Activated CD4-positive, alpha-beta T cell treated with anti-CD3 and anti-CD28 coated beads, Interleukin-2, Interleukin-6, amounts not matched to agents 100 ng/mL and 50 ng/mL, durations not matched to agents 16 hours and 8 hours (primary cell): ENCODE measurements around the gene SEC14L5.
"Not testable (repeated sequence)": the region's sequence is repeated elsewhere in the genome, so short reads cannot be mapped to it uniquely, and the experiment has no call there.

Experiments used
- DNase-seq: peaks from one replicate; pipeline ENCODE4 v3.0.0-alpha.2; 2020

The SEC14L5 gene

DNA sequence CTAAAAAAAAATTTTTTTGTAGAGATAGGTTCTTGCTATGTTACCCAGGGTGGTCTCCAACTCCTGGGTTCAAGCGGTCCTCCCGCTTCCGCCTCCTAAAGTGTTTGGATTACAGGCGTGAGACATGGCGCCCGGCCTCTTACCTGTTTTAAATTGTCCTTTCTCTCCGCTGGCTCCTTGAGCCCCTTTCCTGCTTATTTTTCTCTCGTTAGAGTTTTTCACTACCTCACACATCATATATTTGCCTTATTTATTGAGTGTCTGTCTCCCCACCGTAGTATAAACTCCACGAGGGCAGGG is 760 bp upstream of the SEC14L5 start:
- DNase-seq, result no peak

- no peak for DNase-seq
These were observed 644 bp downstream of the SEC14L5 start for GRCh38 chr16:4958510-4959438.

GRCh38 chr16:4960579-4960978 is 2.4 kb downstream of the SEC14L5 start:
- DNase-seq, result no peak

DNA sequence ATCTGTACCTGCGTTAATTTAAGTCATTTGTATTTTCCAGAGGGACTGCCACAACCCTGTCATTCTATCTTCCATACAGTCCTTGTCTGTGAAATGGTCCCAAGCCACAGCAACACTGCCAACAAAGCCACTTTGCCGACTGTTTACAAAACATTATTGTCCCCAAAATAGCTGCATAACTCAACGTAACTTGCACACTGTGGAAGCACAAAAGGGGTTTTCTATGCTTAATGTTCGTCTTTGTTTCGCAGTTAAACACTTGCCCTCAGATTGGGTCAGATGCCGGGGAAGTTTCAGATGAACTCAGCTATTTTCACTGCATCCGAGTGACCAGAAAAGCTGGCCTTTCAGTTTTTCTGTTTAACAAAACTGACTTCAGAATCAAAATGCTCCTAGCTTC is 4.6 kb downstream of the SEC14L5 start:
- no peak for DNase-seq

DNA sequence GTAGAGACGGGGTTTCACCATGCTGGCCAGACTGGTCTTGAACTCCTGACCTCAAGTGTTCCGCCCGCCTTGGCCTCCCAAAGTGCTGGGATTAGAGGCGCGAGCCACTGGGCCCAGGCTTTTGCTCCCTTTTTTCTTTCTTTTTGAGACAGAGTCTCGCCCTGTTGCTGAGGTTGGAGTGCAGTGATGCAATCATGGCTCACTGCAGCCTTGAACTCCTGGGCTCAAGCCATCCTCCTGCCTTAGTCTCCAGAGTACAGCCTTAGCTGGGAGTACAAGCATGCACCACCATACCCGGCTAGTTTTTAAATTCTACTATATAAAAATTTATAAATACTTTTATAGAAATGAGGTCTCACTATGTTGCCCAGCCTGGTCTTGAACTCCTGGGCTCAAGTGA is 5.4 kb downstream of the SEC14L5 start:
- DNase-seq, result not testable (repeated sequence)

GRCh38 chr16:4966736-4967453 is 8.8 kb downstream of the SEC14L5 start:
- DNase-seq, result no peak

DNA sequence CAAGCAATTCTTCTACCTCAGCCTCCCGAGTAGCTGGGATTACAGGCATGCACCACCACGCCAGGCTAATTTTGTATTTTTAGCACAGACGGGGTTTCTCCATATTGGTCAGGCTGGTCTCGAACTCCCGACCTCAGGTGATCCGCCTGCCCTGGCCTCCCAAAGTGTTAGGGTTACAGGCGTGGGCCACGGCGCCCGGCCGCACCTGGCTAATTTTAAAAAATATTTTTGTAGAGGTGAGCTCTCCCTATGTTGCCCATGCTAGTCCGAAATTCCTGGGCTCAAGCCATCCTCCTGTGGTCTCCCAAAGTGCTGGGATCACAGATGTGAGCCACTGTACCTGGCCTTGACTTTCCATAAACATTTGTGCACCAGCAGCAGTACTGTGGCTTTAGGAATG is 10.1 kb downstream of the SEC14L5 start:
- not testable (repeated sequence) for DNase-seq

- no peak for DNase-seq
These were observed 10.9 kb downstream of the SEC14L5 start for GRCh38 chr16:4968879-4969483.

DNA sequence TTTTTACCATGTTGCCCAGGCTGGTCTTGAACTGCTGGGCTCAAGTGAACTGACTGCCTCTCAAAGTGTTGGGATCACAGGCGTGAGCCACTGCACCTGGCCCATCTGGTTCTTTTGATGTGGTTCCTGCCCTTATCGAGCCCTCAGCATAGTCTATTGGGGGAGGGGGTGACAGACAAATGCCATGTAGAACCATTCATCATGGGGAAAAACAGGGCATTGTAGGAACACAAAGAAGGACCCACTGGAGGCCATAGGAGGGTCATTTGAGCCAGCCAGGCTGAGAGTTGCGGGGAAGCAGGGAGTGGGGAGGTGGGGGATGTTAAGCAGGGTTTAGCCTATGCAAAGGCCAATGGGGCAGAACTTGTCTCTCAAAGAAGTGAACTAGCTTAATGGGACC is 11.9 kb downstream of the SEC14L5 start:
- DNase-seq, result no peak

DNA sequence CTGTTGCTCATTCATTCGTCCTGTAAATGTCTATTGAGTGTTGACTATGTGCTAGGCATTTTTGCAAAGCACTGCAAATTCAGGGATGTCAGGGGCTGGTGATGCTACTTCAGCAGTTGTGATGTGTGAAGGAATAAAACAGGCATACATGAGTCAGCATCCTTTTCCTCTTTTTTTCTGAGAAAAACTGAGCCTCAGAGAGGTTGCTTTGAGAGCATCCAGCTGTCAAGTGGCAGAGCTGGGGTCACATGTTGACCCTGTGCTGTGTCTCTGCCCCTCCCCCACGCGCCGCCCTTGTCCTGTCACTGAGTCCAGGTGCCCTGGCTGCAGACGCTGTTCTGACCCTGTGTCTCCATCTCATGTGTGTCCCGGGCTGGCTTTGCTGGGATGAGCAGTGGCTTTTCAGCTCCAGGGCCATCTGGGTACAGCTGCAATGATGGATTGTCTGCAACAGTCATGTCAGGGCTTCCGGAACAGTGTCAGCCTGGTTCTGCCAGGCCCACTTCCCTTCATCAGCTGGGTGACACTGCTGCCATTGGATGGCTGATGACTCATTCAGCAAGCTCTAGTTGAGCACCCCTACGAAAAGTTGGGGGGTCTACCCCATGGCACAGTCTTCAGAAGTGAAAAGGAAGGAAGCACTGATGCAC is 14.9 kb downstream of the SEC14L5 start:
- peak; percentile 76 for DNase-seq

- no peak for DNase-seq
These were observed 17.9 kb downstream of the SEC14L5 start for GRCh38 chr16:4976079-4976478.

- DNase-seq, result no peak
These were observed 18.5 kb downstream of the SEC14L5 start for GRCh38 chr16:4976611-4977145.

- DNase-seq, result no peak
These were observed 21.0 kb downstream of the SEC14L5 start for GRCh38 chr16:4979164-4979563.

DNA sequence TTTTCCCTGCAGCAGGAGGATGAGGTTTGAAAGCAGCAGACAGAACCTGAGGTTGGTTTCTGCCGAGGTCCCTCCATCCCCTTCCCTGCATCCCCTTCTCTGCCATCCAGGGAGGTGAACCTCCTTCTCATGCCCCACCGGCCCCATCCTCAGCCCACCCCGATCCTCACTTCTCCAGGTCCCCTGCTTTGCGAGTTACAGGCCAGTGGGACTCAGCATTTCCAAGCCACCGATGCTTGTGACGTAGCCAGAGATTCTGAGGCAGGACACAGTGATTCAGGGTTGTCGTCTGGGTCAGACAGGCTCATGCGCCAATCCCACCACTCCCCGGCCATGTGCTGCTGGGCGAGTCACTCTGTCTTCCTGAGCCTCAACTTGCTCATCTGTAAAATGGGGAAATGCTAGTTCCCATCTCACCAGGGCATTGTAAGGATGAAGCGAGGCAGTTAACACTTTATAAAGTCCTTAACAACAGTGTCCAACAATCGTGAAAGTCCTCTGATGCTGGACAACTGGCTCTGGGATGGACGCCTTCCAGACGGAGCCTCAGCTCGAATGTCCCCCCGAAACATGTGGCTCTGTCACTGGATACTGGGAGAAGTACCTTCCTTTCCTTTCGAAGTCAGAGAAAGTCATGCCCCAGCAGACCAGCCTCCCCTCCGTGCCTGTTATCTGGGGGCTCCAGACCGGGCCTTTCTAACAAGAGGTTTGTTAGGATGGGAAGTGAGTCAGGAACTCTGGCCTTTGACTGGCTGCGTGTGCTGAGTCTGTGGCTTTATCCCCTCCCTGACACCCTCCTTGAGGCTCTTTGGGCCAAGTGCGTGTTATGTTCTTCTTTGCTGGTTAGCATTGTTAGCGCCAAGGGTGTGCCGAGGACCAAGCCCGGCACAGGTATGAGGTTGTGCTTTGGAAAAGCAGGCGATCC is 21.9 kb downstream of the SEC14L5 start:
- no peak for DNase-seq

DNA sequence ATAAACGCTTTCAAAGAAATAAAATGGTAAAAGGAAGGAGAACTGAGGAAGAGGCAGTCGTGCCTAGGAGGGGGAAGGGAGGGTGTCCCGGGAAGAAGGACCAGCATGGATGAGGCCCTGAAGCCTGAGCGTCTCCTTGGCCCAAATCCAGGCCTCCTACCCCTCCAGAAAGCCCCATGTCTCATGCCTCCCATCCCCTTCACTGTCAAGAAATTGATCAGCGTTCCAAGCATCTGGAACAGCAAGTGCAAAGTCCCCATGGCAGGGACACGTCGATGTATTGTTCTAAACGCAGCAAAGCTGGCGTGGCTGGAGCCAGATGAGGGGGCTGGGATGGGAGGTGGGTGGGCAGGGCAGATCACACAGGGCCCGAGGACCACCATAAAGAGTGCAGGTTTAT is 22.6 kb downstream of the SEC14L5 start:
- DNase-seq, result no peak

DNA sequence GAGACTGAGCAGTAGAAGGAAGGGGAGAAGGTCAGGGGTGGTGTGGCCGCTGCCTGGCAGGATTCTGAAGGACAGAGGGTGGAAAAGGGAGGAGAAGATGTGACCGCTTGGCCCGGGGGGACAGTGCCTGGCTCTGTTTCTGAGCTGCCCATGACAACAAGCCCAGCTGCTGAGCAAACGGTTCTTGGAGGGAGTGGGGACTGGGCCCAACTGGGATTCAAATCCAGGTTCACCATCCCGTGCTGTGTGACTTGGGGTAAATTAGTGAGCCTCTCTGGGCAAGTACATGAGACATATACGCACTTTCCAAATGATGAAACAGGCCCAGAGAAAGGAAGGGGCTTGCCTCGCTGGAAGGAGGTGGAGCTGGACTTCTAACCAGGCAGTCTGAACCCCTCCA is 23.3 kb downstream of the SEC14L5 start:
- no peak for DNase-seq

GRCh38 chr16:4982056-4982867 is 24.1 kb downstream of the SEC14L5 start:
- DNase-seq, result no peak

- DNase-seq, result no peak
These were observed 26.3 kb downstream of the SEC14L5 start for GRCh38 chr16:4984174-4984990.

GRCh38 chr16:4987250-4987579 is 29.1 kb downstream of the SEC14L5 start:
- no peak for DNase-seq
